Measurements from ENCODE around the gene UBQLN1. TPM values are rescaled to one million over a fixed set of nuclear protein-coding genes. Genes with fewer than 3 reads are reported as not detected.

Gene UBQLN1
- total RNA-seq, 1 donor from 2014 or later, result 140 TPM

DNA sequence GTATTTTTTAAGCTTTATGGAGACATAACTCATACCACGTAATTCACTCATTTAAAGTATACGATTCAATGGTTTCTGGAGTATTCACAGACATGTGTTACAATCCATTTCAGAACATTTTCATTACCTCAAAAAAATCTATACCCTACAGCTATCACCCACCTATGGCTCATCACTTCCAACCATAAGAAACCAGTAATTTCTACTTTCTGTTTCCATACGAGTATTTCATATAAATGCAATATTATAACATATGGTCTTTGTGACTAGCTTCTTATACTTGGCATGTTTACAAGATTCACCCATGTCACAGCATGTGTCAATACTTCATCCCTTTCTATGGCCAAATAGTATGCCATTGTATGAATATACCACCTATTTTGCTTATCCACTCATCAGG is 18.8 kb downstream of the UBQLN1 start:
- DNase-seq, result no peak

DNA sequence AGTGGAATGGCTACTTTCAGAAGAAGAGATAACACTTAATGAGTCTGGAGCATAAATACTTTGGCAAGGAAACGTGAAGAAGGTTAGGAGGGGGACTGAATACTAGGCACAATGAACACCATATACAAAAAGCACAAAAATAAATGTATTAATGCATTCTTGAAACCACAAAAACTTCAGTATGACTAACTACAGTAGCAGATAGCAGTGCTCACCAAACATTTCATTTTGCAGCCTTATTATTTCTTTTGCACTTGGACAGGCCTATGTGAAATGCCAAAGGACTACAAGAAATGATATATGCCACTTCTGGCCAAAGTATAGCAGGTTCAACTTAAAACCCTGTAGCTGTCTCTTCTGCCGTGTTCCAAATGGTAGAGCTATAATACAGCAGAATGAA is 26.3 kb downstream of the UBQLN1 start:
- no peak for DNase-seq

DNA sequence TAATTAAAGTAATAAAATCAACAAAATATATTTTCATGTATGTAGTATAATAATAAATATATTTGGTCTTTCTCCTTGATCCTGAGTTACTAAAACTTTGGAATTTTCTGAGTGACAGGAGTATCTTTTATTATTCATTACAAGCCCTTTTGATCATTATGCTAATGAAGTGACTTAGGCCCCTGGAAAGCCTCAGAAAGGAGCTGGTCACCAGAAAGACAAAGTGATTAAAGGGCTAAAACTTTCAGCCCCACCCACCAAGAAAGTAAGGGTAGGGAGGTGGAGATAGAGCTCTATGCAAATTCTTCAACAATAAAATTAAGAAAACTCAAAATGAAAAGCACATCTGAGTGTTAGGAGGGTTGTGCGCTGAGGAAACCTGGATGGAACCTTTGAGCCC is 27.5 kb downstream of the UBQLN1 start:
- DNase-seq, result no peak

DNA sequence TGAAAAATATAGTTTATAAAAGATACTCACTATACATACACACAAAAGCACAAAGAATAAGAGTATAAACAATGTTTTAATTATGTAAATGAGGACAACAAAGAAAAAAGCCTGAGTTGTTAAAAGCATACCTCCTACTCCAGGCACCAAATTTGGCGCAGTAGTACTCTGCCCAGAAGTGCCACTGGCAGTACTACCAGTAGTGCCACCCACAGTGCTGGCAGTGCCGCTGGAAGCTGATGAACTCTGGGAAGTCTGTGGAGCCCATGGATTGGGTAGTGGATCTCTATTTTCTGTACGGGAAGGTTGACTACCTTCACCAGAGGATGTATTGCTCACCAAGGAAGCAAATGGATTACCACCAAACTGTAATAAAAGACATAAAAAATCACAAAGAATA is 30.2 kb downstream of the UBQLN1 start:
- DNase-seq, result no peak

DNA sequence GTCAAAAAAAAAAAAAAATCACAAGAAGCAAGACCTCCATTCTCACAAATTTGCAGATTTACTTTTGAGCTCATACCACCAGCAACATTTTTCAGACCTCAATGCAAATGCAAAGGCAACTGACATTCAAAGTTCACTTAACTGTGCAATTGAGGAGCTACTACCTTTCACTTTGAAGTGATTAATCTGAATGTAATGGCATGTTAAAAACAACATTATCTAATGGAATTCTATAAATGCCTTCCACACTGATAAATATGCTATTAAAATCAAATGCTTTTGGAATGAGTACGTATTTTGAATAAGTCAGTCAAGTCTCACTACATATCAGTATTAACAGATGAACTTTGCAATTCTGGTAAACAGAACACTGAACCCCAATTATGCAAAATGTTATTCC is 32.3 kb downstream of the UBQLN1 start:
- no peak for DNase-seq

DNA sequence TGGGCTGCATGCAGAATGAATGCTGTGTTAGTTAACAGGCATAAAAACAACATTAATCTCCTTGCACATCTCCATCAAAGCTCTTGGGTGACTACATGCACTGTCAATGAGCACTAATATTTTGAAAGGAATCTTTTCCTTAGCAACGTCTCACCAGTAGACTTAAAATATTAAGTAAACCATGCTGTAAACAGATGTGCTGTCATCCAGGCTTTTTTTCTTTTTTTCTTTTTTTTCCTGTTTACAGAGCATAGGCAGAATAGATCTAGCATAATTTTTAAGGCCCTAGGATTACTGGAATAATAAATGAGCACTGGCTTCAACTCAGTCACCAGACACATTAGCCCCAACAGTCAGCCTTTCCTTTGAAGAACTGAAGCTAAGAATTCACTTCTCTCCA is 36.3 kb downstream of the UBQLN1 start:
- no peak for DNase-seq

DNA sequence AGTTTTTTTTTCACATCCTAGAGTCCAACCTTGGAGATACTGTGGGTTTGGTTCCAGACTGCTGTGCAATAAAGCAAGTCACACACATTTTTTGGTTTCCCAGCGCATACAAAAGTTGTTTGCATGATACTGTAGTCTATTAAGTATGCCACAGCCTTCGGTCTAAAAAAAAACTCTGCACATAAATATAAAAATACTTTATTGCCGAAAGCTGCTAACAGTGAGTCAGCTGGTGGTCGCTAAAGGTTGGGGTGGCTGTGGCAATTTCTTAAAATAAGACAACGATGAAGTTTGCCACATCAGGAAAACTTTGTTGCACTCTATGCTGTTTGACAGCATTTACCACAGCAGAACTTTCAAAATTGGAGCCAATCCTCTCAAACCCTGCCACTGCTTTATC is 37.4 kb downstream of the UBQLN1 start:
- no peak for DNase-seq

DNA sequence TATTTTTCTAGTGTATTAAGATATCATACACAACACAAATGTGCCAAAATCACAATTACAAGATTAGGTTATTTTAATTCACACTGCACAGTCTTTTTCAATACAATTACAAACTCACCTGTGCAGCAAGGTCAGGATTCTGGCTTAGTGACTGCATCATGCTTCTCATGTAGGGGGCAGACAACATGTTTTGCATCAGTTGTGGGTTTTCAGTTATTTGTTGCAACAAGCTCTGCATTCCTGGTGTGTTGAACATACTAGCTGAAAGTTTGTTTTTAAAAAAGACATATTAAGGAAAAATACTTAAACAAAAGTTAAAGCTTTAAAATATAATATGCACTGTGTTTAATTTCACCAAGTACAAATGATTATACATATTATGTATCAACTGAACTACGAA is 38.7 kb downstream of the UBQLN1 start:
- DNase-seq, result no peak

DNA sequence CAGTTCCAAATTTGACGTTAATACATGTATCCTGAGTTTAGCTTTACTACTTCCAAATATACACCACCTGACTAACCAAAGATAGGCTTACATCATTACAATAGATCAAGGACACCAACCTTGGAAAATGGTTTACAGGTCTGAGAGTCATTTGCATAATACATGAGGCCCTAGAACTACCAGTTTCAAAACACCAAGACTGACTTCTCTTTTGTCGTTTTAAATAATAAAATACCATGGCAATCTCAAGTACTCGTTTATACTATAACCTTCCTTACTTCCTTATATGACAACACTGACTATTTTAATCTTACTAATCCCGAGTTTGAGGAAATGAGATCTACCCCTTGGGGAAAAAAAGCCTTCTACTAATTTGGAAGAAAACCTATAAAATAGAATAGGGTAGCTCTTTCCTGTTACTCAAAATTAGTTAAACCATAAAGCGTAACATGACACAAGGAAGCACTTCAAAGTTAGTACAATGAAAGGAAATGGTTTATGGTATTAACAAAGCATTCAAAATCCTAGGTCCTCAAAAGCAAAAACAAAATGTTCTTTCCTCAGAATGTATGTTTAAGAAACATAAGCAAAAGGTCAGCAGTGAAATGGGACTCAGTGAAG is 42.1 kb downstream of the UBQLN1 start:
- DNase-seq, result peak; percentile 75

DNA sequence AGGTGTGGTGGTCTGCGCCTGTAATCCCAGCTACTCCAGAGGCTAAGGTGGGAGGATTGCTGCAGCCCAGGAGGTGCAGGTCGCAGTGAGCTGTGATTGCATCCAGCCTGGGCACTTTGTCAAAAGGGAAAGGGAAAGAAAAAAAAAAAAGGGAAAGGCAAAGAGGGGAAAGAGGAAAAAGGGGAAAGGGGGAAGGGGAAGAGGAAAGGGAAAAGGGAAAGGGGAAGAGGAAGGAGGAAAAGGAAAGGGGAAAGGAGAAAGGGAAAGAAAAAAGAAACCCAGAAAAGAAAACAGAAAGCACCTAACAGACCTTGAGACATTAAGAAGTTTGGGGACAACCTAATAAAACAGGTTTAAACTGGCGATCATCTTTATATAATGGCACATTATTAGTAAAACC is 44.8 kb downstream of the UBQLN1 start:
- DNase-seq, result no peak

DNA sequence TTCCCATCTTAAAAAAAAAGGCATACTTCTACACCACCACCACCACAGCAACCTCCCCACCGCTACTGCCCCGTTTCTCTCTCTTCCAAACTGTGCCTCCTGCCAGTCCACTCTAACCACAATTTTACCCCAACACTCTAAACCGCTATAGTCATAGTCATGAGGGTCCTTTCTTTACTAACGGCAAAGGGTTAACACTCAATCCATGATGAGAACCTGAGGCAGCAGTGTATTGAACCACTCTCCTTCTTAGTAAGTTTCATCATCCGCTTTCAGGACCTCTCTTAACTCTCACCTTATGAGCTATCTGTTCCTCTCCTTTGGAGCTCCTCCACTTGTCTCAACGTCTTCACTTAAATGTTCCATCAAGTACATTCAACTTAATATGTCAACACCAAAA is 50.8 kb downstream of the UBQLN1 start:
- DNase-seq, result no peak

DNA sequence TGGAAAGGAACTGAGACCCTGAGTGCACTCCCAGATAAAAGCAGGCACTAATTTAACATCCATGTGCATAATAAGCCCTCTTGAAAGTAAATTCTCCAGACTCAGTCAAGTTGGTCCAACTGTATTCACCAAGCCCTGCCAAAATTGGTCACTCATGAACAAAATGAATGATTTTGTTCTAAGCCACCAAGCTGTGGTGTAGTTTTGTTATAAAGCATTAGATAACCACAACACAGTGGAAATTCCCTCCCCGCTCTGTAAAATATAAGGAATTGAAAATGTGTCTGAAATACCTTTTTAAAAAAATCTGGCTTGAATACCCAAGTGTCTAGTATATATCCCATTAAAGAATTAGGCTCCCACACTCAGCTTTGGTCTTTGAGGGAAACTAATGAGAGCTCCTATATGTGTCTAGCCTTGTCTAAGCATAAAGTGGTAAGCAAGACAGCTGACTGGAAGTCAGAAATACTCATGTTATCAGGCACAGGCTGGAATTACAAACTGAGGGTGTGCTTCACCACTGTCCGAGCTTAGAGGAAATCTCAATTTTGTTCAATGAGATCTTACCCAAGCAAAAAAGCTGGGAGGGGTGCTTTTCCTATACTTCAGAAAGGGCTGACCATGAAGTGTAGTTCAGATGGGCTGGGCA is 51.6 kb downstream of the UBQLN1 start:
- no peak for DNase-seq

DNA sequence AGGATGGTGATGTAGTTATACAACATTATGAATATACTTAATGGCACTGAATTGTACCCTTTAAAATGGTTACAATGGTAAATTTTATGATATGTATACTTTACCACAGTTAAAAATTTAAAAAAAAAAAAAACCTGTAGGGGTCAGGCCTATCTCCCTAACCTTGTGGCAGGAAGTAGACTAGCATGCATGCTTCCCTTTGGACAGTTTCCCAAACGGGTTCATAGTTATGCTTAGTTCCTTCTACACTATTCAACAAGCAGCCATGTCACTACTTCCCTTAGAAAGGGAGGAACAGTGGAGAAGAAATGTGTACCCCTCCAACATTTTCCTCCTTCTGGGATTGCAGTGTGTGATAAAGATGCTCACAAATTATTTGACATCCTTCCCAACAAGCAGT is 52.3 kb downstream of the UBQLN1 start:
- peak; percentile 30 for DNase-seq

DNA sequence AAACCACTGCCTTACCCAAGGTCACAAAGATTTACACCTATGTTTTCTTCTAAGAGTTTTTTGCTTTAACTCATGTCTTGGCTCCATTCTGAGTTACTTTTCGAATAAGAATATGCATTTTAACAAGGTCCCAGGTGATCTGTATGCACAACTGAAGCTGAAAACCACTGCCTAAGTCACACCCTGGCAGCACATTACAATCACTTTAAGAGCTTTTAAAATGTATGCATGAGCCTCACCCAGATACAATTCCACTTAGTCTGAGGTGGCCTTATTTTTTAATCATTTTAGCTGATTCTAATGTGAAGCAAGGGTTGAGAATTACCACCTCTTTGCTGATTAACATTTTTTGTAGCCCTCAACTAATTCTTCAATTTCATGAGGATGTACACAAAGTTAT is 55.3 kb downstream of the UBQLN1 start:
- DNase-seq, result no peak

DNA sequence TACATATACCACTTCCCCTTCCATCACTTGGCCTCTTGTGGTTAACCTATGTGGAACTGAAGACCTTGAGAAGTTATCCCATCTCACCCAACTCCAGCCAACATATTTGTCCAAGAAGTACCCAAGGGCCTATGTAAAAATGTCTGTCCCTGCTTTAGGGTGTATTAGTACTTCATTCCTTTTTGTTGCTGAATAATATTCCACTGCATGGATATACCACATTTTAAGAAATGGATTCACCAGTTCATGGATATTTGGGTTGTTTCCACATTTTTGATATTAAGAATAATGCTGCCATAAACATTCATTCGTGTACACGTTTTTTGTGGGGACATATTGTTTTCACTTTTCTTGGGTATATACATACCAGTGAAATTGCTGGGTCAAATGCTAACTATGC is 56.2 kb downstream of the UBQLN1 start:
- DNase-seq, result no peak

DNA sequence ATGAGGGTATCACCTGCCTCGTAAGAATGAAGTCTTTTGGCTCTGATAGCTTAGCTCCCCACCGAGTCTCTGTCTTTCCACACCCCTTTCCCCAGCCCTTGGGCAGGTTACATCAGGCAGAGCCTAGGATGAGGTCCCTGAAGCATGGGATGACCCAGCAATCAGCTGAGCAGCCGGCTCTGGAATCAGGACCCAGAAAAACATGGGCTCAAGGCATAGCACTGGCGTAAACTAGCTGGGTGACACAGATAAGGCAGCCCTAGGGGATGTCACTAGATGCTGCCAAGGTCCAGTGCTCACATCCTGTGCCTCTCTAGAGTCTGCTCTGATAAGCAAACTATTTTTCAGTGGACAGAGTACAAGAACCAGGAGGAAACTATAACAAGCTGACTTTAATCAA is 58.2 kb downstream of the UBQLN1 start:
- no peak for DNase-seq

DNA sequence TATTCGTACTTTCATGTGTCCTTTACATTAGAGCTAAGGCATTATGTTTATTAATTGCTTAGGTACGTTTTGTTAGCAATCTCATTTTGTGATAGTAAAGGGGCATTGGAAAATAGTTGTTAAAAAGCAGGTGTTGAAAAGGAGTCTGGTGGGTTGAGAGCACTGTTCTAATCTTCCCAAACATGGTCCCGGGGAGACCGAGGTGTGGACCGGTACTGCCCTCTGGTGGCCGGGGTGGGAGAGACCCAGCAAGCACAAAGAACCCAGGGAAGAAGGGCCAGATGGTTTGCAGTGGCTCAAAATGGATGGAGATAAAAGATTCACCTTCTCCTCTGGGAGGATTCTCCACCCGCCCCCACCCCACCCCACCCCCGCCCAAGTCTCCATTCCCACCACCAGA is 58.7 kb downstream of the UBQLN1 start:
- DNase-seq, result peak; percentile 71

DNA sequence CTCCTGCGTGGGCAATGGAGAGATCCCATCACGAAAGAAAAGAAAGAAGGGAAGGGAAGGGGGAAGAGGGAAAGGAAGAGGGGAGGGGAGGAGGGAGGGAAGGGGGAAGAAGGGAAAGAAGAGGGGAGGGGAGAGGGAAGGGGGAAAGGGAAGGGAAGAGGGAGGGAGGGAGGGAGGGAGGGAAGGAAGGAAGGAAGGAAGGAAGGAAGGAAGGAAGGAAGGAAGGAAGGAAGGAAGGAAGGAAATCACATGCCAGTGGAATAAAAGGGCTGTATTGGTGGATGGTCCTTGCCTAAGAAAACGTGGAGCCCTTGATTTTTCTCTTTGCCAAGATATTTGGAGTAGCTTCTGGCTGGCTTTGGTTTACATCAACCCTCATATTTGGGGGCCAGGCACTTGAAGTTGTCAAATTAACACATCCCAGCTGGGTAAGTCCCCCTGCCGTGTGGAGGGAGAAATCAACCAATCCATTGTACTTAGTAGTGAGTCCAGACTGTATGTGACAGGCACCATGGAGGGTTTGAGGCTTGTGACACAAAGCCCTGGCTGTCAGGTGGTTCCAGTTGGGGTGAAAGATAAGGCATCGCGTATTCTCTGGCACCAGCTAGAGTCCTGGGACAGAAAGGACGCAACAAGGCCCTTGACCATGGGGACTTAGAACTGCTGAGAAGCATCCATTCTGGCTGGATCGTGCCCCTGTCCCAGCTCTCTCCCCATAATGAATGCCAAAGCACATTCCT is 61.1 kb downstream of the UBQLN1 start:
- no peak for DNase-seq

DNA sequence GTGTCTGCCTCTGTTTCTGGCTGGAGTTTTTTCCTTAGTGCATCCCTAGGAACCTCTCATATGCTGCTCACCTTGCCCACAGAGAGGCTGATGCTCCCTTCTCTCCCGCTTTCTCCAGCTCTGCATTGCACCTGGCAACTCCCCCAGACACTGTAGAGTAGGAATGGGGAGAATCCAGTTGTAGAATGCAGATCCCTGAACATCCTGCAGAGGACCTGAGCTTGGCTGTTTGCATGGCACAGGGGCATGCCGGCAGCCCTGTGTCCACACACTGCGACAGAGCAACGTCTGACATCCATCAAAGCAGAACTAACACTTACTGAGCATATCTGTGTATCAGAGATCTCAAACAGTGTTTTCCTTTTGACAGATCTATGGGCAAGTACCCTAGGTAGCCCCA is 65.0 kb downstream of the UBQLN1 start:
- DNase-seq, result no peak

DNA sequence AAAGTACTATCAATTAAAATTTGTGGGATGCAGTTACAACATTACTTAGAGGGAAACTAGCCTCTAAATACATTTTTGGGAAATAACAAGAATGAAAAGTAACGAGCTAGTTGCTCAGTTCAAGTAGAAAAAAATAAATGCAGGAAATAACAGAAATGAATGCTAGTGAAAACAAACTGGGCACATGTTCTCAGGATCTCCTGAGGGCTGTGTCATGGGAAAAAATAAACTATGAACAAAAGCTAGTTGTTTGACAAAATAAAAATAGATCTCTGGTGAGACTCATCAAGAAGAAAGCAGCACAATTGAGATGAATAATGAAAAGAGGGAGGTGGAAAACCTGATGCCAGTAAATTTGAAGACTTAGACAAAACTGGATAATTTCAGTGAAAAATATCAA is 68.5 kb downstream of the UBQLN1 start:
- DNase-seq, result peak; percentile 38

DNA sequence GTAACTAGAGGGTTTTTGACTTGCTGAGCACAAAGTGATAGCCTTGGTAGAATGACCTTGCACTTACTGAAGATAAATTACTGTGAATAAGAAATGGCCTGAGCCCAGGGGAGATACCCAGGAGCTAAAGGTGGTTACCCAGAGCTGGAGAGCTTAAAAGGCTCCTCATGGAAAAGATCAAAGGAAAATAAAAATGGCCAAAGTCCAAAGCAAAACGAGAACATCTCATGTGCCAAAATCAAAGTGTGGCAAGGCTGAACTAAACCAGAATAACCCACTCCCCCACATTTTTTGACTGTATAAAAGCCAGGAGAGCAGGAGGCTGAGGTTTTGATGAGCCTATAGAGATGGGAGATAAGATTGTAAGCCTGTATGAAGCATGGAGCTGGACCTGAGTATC is 70.4 kb downstream of the UBQLN1 start:
- no peak for DNase-seq

DNA sequence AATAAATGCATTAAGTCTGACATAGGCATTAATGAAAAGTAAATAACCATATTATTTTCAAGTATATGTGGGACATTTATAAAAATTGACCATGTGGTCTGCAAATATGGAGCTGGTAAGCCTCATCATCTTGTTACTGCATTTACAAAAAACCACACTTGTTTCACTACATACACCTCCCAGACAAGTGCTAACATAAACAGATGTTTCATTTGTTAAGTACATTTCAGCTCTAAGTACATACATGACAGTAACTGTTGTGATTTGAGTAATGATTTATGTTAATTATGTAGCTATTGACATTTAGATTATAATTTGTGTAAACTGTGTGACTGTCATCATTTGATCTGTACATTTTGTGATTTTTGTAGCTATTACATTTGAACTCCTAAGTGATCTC is 70.9 kb downstream of the UBQLN1 start:
- no peak for DNase-seq

DNA sequence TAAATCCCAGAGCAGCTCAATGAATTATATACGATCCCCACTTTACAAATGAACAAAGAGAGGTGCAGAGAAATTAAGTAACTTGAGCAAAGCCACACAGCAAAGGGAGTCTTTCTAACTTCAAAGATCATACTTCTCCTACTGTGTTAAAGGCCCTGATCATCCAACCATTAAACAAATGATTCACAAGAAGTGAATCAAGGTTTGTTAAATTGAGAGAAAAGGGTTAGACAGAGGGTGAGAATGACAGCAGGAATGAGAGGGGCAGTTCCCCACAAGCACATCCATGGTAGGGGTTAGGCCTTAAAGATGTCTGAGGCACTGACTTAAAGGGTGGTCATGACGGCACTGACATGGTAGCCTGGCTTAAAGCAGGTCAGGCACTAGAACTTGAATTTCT is 74.1 kb downstream of the UBQLN1 start:
- DNase-seq, result no peak

DNA sequence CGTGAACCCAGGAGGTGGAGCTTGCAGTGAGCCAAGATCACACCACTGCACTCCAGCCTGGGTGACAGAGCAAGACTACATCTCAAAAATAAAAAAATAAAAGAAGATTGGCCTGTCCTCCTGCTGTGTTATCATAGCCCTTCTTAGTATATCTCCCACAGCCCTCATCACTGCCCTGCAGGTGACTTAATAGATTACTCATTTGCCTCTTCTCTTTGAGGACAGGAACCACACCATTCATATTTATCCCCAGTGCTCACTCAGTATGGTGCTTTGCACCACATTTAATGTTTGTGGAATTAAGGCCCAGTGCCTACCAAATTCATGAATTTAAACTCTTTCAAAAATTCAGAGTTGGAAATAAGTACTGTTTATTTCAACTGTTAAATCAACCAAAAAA is 74.5 kb downstream of the UBQLN1 start:
- DNase-seq, result no peak

Measured in dermis blood vessel endothelial cell (primary cell).